Esophagus squamous epithelium (tissue), 5 donors: Measurements from ENCODE around the gene INTS1. TPM values are rescaled to one million over a fixed set of nuclear protein-coding genes. Genes with fewer than 3 reads are reported as not detected.

Source experiments
- DNase-seq: peaks from one replicate; lab custom pipeline; 2025; lab: John Stamatoyannopoulos, UW
- H3K27ac ChIP-seq, 4 donors: fragments of 200-600 bp; sonication (generic); one replicate each; pipeline ENCODE4 v1.5.1; 2016 to 2019; ENCODE audit warnings: mild to moderate bottlenecking in 1 of 4
- H3K27me3 ChIP-seq, 4 donors: fragments of 200-600 bp; sonication (generic); 1 replicate in 3 of 4; 2 replicates in 1 of 4; pipeline versions ENCODE4 v1.5.1 to v1.6.0; 2017 to 2021; ENCODE audit warnings: antibody characterized with exemption in 1 of 4
- H3K36me3 ChIP-seq, 3 donors: fragments of 200-600 bp; sonication (generic); one replicate each; pipeline ENCODE4 v1.5.1; 2016 to 2019
- H3K4me1 ChIP-seq, 3 donors: fragments of 200-600 bp; sonication (generic); one replicate each; pipeline ENCODE4 v1.5.1; 2017 to 2019
- H3K4me3 ChIP-seq, 4 donors: fragments of 200-600 bp; sonication (generic); 1 replicate in 3 of 4; 2 replicates in 1 of 4; pipeline ENCODE4 v1.5.1; 2016 to 2019; ENCODE audit warnings: mild to moderate bottlenecking in 2 of 4, moderate library complexity in 1 of 4
- H3K9me3 ChIP-seq, 3 donors: fragments of 200-600 bp; sonication (generic); one replicate each; pipeline ENCODE4 v1.5.1; 2016 to 2019
- POLR2A ChIP-seq, 4 donors: fragments of 450-650 bp; IDR thresholded peaks; one replicate each; pipeline ENCODE4 v1.6.1; 2017; ENCODE audit warnings: antibody characterized with exemption in 4 of 4, mild to moderate bottlenecking in 4 of 4, moderate library complexity in 3 of 4
- WGBS, 2 donors: methylation state at CpG; one replicate each; pipeline ENCODE4 v1.1.5; 2018; 5-methylcytosine and 5-hydroxymethylcytosine counted together
- intact Hi-C: fragments of 100-400 bp; cut with DNase I; formaldehyde crosslinking; loops from one replicate; pipeline ENCODE4 v1.15.0; 2022
- total RNA-seq, 4 donors: library from RNA; depleted of rRNA; stranded (reverse); fragments of >200 nt; gene quantifications; one replicate each; pipeline ENCODE4 v1.1.0, GENCODE V29; 2016
- TF ChIP-seq, protein P1 (sequence below), 6 experiments: fragments of 450-650 bp in 4 of 6; fragments of 200-600 bp in 2 of 6; sonication (generic) in 2 of 6; IDR thresholded peaks; one replicate each; pipeline ENCODE4 v1.5.1; 2016 to 2019; ENCODE audit warnings: antibody characterized with exemption in 6 of 6, mild to moderate bottlenecking in 4 of 6, moderate library complexity in 4 of 6
- donor health status: DM: yes; HTN: yes; CAD: no.

The INTS1 gene
- total RNA-seq, 4 donors from 2014 or later: 27.8 to 45.3 (median 36.6) TPM

- Histone ChIP-seq H3K4me1 (peaks cover 12 to 28% (median 21%) of the 10 kb centered on the region in 3 donors), H3K27ac (no peak overlapping the region), H3K9me3 (no peaks in the 10 kb centered on the region), H3K36me3 (peaks cover 25 to 51% (median 42%) of the 10 kb centered on the region in 3 donors), H3K27me3 (no peaks in the 10 kb centered on the region), H3K4me3 (no peak overlapping the region)
- intact Hi-C loops: no loop called here
- TF ChIP-seq POLR2A (IDR thresholded peaks at IDR 0.05): no peak
- TF ChIP-seq, protein P1, sequence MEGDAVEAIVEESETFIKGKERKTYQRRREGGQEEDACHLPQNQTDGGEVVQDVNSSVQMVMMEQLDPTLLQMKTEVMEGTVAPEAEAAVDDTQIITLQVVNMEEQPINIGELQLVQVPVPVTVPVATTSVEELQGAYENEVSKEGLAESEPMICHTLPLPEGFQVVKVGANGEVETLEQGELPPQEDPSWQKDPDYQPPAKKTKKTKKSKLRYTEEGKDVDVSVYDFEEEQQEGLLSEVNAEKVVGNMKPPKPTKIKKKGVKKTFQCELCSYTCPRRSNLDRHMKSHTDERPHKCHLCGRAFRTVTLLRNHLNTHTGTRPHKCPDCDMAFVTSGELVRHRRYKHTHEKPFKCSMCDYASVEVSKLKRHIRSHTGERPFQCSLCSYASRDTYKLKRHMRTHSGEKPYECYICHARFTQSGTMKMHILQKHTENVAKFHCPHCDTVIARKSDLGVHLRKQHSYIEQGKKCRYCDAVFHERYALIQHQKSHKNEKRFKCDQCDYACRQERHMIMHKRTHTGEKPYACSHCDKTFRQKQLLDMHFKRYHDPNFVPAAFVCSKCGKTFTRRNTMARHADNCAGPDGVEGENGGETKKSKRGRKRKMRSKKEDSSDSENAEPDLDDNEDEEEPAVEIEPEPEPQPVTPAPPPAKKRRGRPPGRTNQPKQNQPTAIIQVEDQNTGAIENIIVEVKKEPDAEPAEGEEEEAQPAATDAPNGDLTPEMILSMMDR (IDR thresholded peaks at IDR 0.05): no peak
- WGBS, 2 donors: 63% methylated on average over 11 of the region's 24 CpGs; no CpG with 5 or more reads in 1 of the 2 donors
- DNase-seq: no peak
These were observed 35.4 kb downstream of the INTS1 start for GRCh38 chr7:1468643-1469298.

DNA sequence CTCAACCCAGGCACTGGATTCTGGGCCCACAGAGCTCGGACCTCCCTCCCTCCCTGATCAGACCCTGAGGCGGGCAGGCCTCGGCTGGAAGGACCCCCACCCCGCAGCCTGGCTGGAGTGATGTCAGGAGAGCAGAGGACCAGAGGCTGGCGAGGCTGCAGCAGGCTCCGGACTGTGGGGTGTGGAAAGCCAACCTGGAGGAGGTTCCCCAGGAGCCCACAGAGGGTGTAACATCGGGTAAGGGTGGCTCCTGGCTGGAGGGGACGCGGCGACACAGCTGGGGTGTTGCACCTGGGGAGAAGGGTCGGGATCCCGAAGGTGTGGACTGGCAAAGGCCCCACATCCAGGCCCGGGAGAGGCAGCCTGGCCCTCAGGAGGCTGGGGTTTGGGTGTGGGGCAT is 36.0 kb downstream of the INTS1 start:
- DNase-seq: no peak
- peaks cover 10 to 31% (median 25%) of the 10 kb centered on the region in 3 donors for H3K4me1 ChIP-seq
- 82% methylated on average over 4 of the region's 13 CpGs; no CpG with 5 or more reads in 1 of the 2 donors for WGBS, 2 donors
- H3K36me3 ChIP-seq: peaks cover 20 to 45% (median 37%) of the 10 kb centered on the region in 3 donors
- H3K9me3 ChIP-seq: no peaks in the 10 kb centered on the region
- intact Hi-C loops: no loop called here
- H3K4me3 ChIP-seq: no peak overlapping the region
- H3K27ac ChIP-seq: no peak overlapping the region
- no peaks in the 10 kb centered on the region for H3K27me3 ChIP-seq
- no peak for TF ChIP-seq POLR2A (IDR thresholded peaks at IDR 0.05)
- TF ChIP-seq, protein P1 (IDR thresholded peaks at IDR 0.05): no peak

- Histone ChIP-seq H3K4me3 (peak overlapping the region in 1 of 4 donors; percentile 28), H3K36me3 (peaks cover 10 to 30% (median 22%) of the 10 kb centered on the region in 3 donors), H3K9me3 (no peaks in the 10 kb centered on the region), H3K27me3 (no peaks in the 10 kb centered on the region), H3K4me1 (peaks cover 10 to 46% (median 33%) of the 10 kb centered on the region in 3 donors), H3K27ac (peak overlapping the region; percentile 45 to 80 (median 68))
- no peak for DNase-seq
- TF ChIP-seq, protein P1 (IDR thresholded peaks at IDR 0.05): no peak
- no peak for TF ChIP-seq POLR2A (IDR thresholded peaks at IDR 0.05)
- WGBS, 2 donors: 27% methylated on average over 4 of the region's 17 CpGs; no CpG with 5 or more reads in 1 of the 2 donors
- intact Hi-C loops: no loop called here
These were observed 37.5 kb downstream of the INTS1 start for GRCh38 chr7:1466524-1467271.

- WGBS, 2 donors: 65 to 76% methylated on average over 7 to 12 of the region's 12 CpGs
- Histone ChIP-seq H3K4me1 (peaks cover 25 to 66% (median 53%) of the 10 kb centered on the region in 3 donors), H3K9me3 (no peaks in the 10 kb centered on the region), H3K27ac (no peak overlapping the region), H3K27me3 (no peaks in the 10 kb centered on the region), H3K36me3 (peaks cover 0 to 10% (median 2%) of the 10 kb centered on the region in 3 donors), H3K4me3 (no peak overlapping the region)
- no peak for DNase-seq
- no peak for TF ChIP-seq POLR2A (IDR thresholded peaks at IDR 0.05)
- intact Hi-C loops: no loop called here
These were observed 39.5 kb downstream of the INTS1 start for GRCh38 chr7:1464694-1465093.

GRCh38 chr7:1463676-1464223 is 40.4 kb downstream of the INTS1 start:
- intact Hi-C loops: no loop called here
- H3K36me3 ChIP-seq: peaks cover 0 to under 1% (median 0%) of the 10 kb centered on the region in 3 donors
- no peaks in the 10 kb centered on the region for H3K27me3 ChIP-seq
- WGBS, 2 donors: 45 to 51% methylated on average over 13 of the region's 18 CpGs
- no peak for TF ChIP-seq POLR2A (IDR thresholded peaks at IDR 0.05)
- TF ChIP-seq, protein P1 (IDR thresholded peaks at IDR 0.05): no peak
- no peak for DNase-seq
- H3K9me3 ChIP-seq: no peaks in the 10 kb centered on the region
- no peak overlapping the region for H3K27ac ChIP-seq
- H3K4me3 ChIP-seq: no peak overlapping the region
- H3K4me1 ChIP-seq: peaks cover 30 to 71% (median 53%) of the 10 kb centered on the region in 3 donors
